Globus pallidus (tissue), 1 donor: ENCODE data around the gene ATF5.

Source experiments
- DNase-seq: peaks from one replicate; pipeline ENCODE4 v3.0.0-alpha.2; 2015; ENCODE audit warnings: low spot score

ATF5 gene

GRCh38 chr19:49929121-49929610 is at the start of gene ATF5, which contains the start of gene NUP62:
Gene ATF5 (plus strand): TSS chr19:49929205. CDS start chr19:49930851, 1,646 bp downstream.
Gene NUP62 (minus strand): TSS chr19:49929504. CDS start chr19:49909807, 19,697 bp downstream.
- DNase-seq, result peak; percentile 83

GRCh38 chr19:49879243-49879963 is 49.6 kb upstream of the ATF5 start:
- DNase-seq, result no peak

GRCh38 chr19:49880162-49880869 is 48.7 kb upstream of the ATF5 start:
- no peak for DNase-seq

GRCh38 chr19:49881186-49881585 is 47.8 kb upstream of the ATF5 start:
- no peak for DNase-seq

- DNase-seq, result no peak
Observed at GRCh38 chr19:49881672-49882394, 47.2 kb upstream of the ATF5 start.

GRCh38 chr19:49882643-49883042 is 46.4 kb upstream of the ATF5 start:
- DNase-seq, result no peak

GRCh38 chr19:49883094-49883493 is 45.9 kb upstream of the ATF5 start:
- DNase-seq, result no peak

- DNase-seq, result no peak
Observed at GRCh38 chr19:49884109-49884508, 44.9 kb upstream of the ATF5 start.

GRCh38 chr19:49884760-49885159 is 44.2 kb upstream of the ATF5 start:
- no peak for DNase-seq

- DNase-seq, result no peak
Observed at GRCh38 chr19:49887037-49887664, 41.9 kb upstream of the ATF5 start.

- no peak for DNase-seq
Observed at GRCh38 chr19:49887665-49888509, 41.1 kb upstream of the ATF5 start.

GRCh38 chr19:49888510-49888824 is 40.5 kb upstream of the ATF5 start:
- no peak for DNase-seq

- no peak for DNase-seq
Observed at GRCh38 chr19:49889038-49889686, 39.8 kb upstream of the ATF5 start.

- peak; percentile 46 for DNase-seq
Observed at GRCh38 chr19:49889687-49890348, 39.2 kb upstream of the ATF5 start.

- DNase-seq, result no peak
Observed at GRCh38 chr19:49890349-49891311, 38.4 kb upstream of the ATF5 start.

GRCh38 chr19:49891393-49891792 is 37.6 kb upstream of the ATF5 start:
- DNase-seq, result no peak

GRCh38 chr19:49892716-49893115 is 36.3 kb upstream of the ATF5 start:
- no peak for DNase-seq

- DNase-seq, result no peak
Observed at GRCh38 chr19:49894011-49894664, 34.9 kb upstream of the ATF5 start.
